GM20000 (cell line): ENCODE results near the gene MAPK8.

ENCODE experiments used
- DNase-seq: peaks from one replicate; pipeline ENCODE4 v3.0.0; 2012; ENCODE audit warnings: low spot score
- CTCF ChIP-seq: IDR thresholded peaks from 2 replicates; pipeline ENCODE4 v1.5.1; 2012; ENCODE audit warnings: mild to moderate bottlenecking, control low read depth; ENCODE audit errors: extremely low read depth, missing control alignments

The MAPK8 gene

GRCh38 chr10:48292616-48293015 lies 13.9 kb upstream of the MAPK8 start:
- no peak for TF ChIP-seq CTCF
- no peak for DNase-seq

GRCh38 chr10:48294431-48294830 lies 12.0 kb upstream of the MAPK8 start:
- TF ChIP-seq CTCF = no peak
- no peak for DNase-seq

GRCh38 chr10:48296576-48297098 lies 9.8 kb upstream of the MAPK8 start:
- no peak for DNase-seq
- TF ChIP-seq CTCF = no peak

GRCh38 chr10:48299066-48299465 lies 7.4 kb upstream of the MAPK8 start:
- no peak for TF ChIP-seq CTCF
- DNase-seq = no peak

GRCh38 chr10:48299692-48300091 lies 6.8 kb upstream of the MAPK8 start:
- TF ChIP-seq CTCF = no peak
- DNase-seq = no peak

GRCh38 chr10:48300556-48300955 lies 5.9 kb upstream of the MAPK8 start:
- DNase-seq = no peak
- TF ChIP-seq CTCF = no peak

GRCh38 chr10:48302515-48303476 lies 3.7 kb upstream of the MAPK8 start:
- no peak for DNase-seq
- no peak for TF ChIP-seq CTCF
